K562 (cell line): Measurements from ENCODE around the gene PCDHA7.

ENCODE experiments used
- ATF1 ChIP-seq, 2 experiments: fragments of 450-650 bp in 1 of 2; IDR thresholded peaks; 2 replicates each; pipeline ENCODE4 v1.6.1; 2016; ENCODE audit warnings: missing compliant biosample characterization in 1 of 2, missing genetic modification characterization in 1 of 2
- BRD9 ChIP-seq: fragments of 450-650 bp; IDR thresholded peaks from 2 replicates; pipeline ENCODE4 v1.6.1; 2018; ENCODE audit warnings: low read depth; ENCODE audit not compliant: partially characterized antibody
- EGR1 ChIP-seq: fragments of 450-650 bp; conservative IDR thresholded peaks from 2 replicates; pipeline ENCODE4 v1.6.1; 2017; ENCODE audit warnings: mild to moderate bottlenecking
- MXI1 ChIP-seq: IDR thresholded peaks from 2 replicates; pipeline ENCODE4 v1.6.1; 2011; ENCODE audit warnings: low read depth, mild to moderate bottlenecking, improper control_type of control experiment, low read length
- POLR2A ChIP-seq: fragments of 450-650 bp; conservative IDR thresholded peaks from 2 replicates; pipeline ENCODE4 v1.6.1; 2016
- POLR2AphosphoS5 ChIP-seq: IDR thresholded peaks from 2 replicates; pipeline ENCODE4 v1.6.1; 2011; ENCODE audit warnings: mild to moderate bottlenecking, low read depth, low read length, moderate library complexity; ENCODE audit not compliant: control insufficient read depth, insufficient read depth
- POLR3A ChIP-seq: IDR thresholded peaks from 2 replicates; pipeline ENCODE4 v1.6.1; 2011; ENCODE audit warnings: borderline replicate concordance, mild to moderate bottlenecking, moderate library complexity; ENCODE audit not compliant: insufficient read length, insufficient read depth; ENCODE audit errors: extremely low read depth
- RCOR1 ChIP-seq, 2 experiments: IDR thresholded peaks; 2 replicates each; pipeline ENCODE4 v1.6.1; 2012; ENCODE audit warnings: low read depth in 2 of 2, low read length in 2 of 2, borderline replicate concordance in 1 of 2, improper control_type of control experiment in 1 of 2
- ZNF780A ChIP-seq: fragments of 250-450 bp; sonication (Bioruptor Pico); IDR thresholded peaks from 2 replicates; pipeline ENCODE4 v1.5.0; 2021; ENCODE audit warnings: mild to moderate bottlenecking

DNA sequence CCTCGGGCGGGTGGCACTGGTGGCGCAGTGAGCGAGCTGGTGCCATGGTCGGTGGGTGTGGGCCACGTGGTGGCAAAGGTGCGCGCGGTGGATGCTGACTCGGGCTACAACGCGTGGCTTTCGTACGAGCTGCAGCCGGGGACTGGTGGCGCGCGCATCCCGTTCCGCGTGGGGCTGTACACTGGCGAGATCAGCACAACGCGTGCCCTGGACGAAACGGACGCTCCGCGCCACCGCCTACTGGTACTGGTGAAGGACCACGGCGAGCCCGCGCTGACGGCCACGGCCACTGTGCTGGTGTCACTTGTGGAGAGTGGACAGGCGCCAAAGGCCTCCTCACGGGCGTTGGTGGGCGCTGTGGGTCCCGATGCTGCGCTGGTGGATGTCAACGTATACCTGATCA is 25.2 kb upstream of the PCDHA7 start:
- no peak for TF ChIP-seq ATF1 (CRISPR knock-in tag; IDR thresholded peaks at IDR 0.05)
- TF ChIP-seq ATF1 (tag; IDR thresholded peaks at IDR 0.05), result no peak
- no peak for TF ChIP-seq POLR2AphosphoS5
- no peak for TF ChIP-seq POLR3A
- no peak for TF ChIP-seq EGR1
- TF ChIP-seq BRD9, result no peak
- no peak for TF ChIP-seq MXI1
- no peak for TF ChIP-seq ZNF780A (CRISPR knock-in tag)
- no peak for TF ChIP-seq RCOR1 (IDR thresholded peaks at IDR 0.05; ENCODE audit: borderline replicate concordance in 1 of 2, low read depth in 2 of 2, low read length in 2 of 2)
- TF ChIP-seq POLR2A, result no peak
